A549 (cell line): Measurements from ENCODE around the gene CTIF.

Source experiments
- CTCF ChIP-seq: fragments of >200 bp; sonication (Bioruptor Twin); formaldehyde crosslinking; IDR thresholded peaks from 3 replicates; pipeline ENCODE4 v1.5.1; 2016
- NR3C1 ChIP-seq: fragments of >200 bp; sonication (Bioruptor Twin); formaldehyde crosslinking; IDR thresholded peaks from 3 replicates; pipeline ENCODE4 v1.6.1; 2017
- POLR2A ChIP-seq: IDR thresholded peaks from 2 replicates; pipeline ENCODE4 v1.6.1; 2012; ENCODE audit warnings: mild to moderate bottlenecking, low read length

- TF ChIP-seq CTCF (no peak), NR3C1 (no peak), POLR2A (no peak)
These were observed 353.5 kb downstream of the CTIF start for GRCh38 chr18:48892146-48892855.
